Neuronal stem cell (in vitro differentiated cells): ENCODE measurements around the gene DLG2. TPM values are rescaled to one million over a fixed set of nuclear protein-coding genes. Genes with fewer than 3 reads are reported as not detected.

ENCODE experiments used
- DNase-seq: peaks from one replicate; pipeline ENCODE4 v3.0.0-alpha.2; 2013; ENCODE audit warnings: low spot score
- H2AFZ ChIP-seq: one replicate; pipeline ENCODE4 v1.6.1; 2013; ENCODE audit warnings: mild to moderate bottlenecking, low read length, inconsistent platforms
- H2AK5ac ChIP-seq: 2 replicates; pipeline ENCODE4 v1.6.1; 2013; ENCODE audit warnings: low read depth, mild to moderate bottlenecking, inconsistent platforms, low read length, moderate library complexity, mixed read lengths
- H2BK120ac ChIP-seq: 2 replicates; pipeline ENCODE4 v1.6.1; 2013; ENCODE audit warnings: low read depth, mild to moderate bottlenecking, inconsistent platforms, low read length, moderate library complexity, mixed read lengths
- H2BK12ac ChIP-seq: one replicate; pipeline ENCODE4 v1.6.1; 2013; ENCODE audit warnings: low read length, inconsistent platforms
- H2BK15ac ChIP-seq: 2 replicates; pipeline ENCODE4 v1.6.1; 2013; ENCODE audit warnings: mild to moderate bottlenecking, low read length, inconsistent platforms, mixed read lengths
- H2BK5ac ChIP-seq: one replicate; pipeline ENCODE4 v1.6.1; 2013; ENCODE audit warnings: inconsistent platforms, mild to moderate bottlenecking, low read length, moderate library complexity
- H3K14ac ChIP-seq: one replicate; pipeline ENCODE4 v1.6.1; 2013; ENCODE audit warnings: low read length, inconsistent platforms
- H3K18ac ChIP-seq: 2 replicates; pipeline ENCODE4 v1.6.1; 2013; ENCODE audit warnings: low read length, inconsistent platforms
- H3K23ac ChIP-seq: 2 replicates; pipeline ENCODE4 v1.6.1; 2013; ENCODE audit warnings: low read depth, mild to moderate bottlenecking, mixed read lengths, low read length, inconsistent platforms; ENCODE audit not compliant: poor library complexity
- H3K27ac ChIP-seq: replicated peaks from 3 replicates; pipeline ENCODE4 v1.5.1; 2013; ENCODE audit warnings: low read length, inconsistent platforms
- H3K27me3 ChIP-seq, 3 experiments: 2 replicates each; pipeline ENCODE4 v1.6.1; 2013; ENCODE audit warnings: low read length in 3 of 3, mild to moderate bottlenecking in 2 of 3, inconsistent platforms in 1 of 3, low read depth in 1 of 3, mixed read lengths in 1 of 3, moderate library complexity in 1 of 3; ENCODE audit not compliant: control insufficient read depth in 3 of 3, insufficient read depth in 3 of 3
- H3K36me3 ChIP-seq, 2 donors: replicated peaks in 1 of 2; 2 replicates each; pipeline ENCODE4 v1.6.1; 2013; ENCODE audit warnings: low read length in 2 of 2; ENCODE audit not compliant: control insufficient read depth in 2 of 2, insufficient read depth in 2 of 2
- H3K4ac ChIP-seq: 2 replicates; pipeline ENCODE4 v1.6.1; 2013; ENCODE audit warnings: inconsistent platforms, mild to moderate bottlenecking, low read length, moderate library complexity
- H3K4me1 ChIP-seq, 2 donors: 1 replicate in 1 of 2; 2 replicates in 1 of 2; pipeline ENCODE4 v1.6.1; 2013; ENCODE audit warnings: low read length in 2 of 2, low read depth in 1 of 2; ENCODE audit not compliant: control insufficient read depth in 2 of 2, insufficient read depth in 1 of 2
- H3K4me2 ChIP-seq: one replicate; pipeline ENCODE4 v1.6.1; 2013; ENCODE audit warnings: mild to moderate bottlenecking, low read length, inconsistent platforms; ENCODE audit not compliant: insufficient read depth, poor library complexity, severe bottlenecking
- H3K4me3 ChIP-seq, 2 donors: 2 replicates each; pipeline ENCODE4 v1.5.1; 2013; ENCODE audit warnings: low read length in 2 of 2, mild to moderate bottlenecking in 2 of 2, inconsistent platforms in 1 of 2, moderate library complexity in 1 of 2
- H3K79me1 ChIP-seq: one replicate; pipeline ENCODE4 v1.6.1; 2013; ENCODE audit warnings: low read depth, mild to moderate bottlenecking, inconsistent platforms, low read length, moderate library complexity
- H3K9ac ChIP-seq: one replicate; pipeline ENCODE4 v1.6.1; 2013; ENCODE audit warnings: mild to moderate bottlenecking, low read depth, low read length, inconsistent platforms; ENCODE audit not compliant: poor library complexity
- H3K9me3 ChIP-seq, 2 donors: replicated peaks in 1 of 2; 2 replicates each; pipeline versions ENCODE3 to v1.6.1; 2013; ENCODE audit warnings: low read length in 2 of 2, mild to moderate bottlenecking in 2 of 2, inconsistent platforms in 1 of 2, low read depth in 1 of 2, mixed read lengths in 1 of 2, moderate library complexity in 1 of 2; ENCODE audit not compliant: control insufficient read depth in 2 of 2, insufficient read depth in 1 of 2
- H4K8ac ChIP-seq: one replicate; pipeline ENCODE4 v1.6.1; 2013; ENCODE audit warnings: low read depth, mild to moderate bottlenecking, inconsistent platforms, low read length, moderate library complexity
- H4K91ac ChIP-seq: one replicate; pipeline ENCODE4 v1.6.1; 2013; ENCODE audit warnings: low read length, low read depth, mild to moderate bottlenecking, inconsistent platforms; ENCODE audit not compliant: poor library complexity
- WGBS, 2 donors: extraction: QIAGEN DNeasy Blood & Tissue Kit; methylation state at CpG; one replicate each; pipeline ENCODE4 v1.1.7; 2013; ENCODE audit warnings: missing lambda C conversion rate in 2 of 2, mixed read lengths in 1 of 2; ENCODE audit not compliant: insufficient read length in 2 of 2, insufficient replicate concordance in 1 of 2; ENCODE audit errors: extremely low coverage in 2 of 2; 5-methylcytosine and 5-hydroxymethylcytosine counted together
- small RNA-seq: library from polyadenylated mRNA; stranded (forward); fragments of <200 nt; extraction: miRNeasy Mini kit (QIAGEN cat#:217004); gene quantifications from one replicate; pipeline ENCODE3, GENCODE V24; 2013; ENCODE audit not compliant: insufficient read depth

The DLG2 gene

GRCh38 chr11:83409476-83409875 is 2217.7 kb downstream of the DLG2 start:
- WGBS, 2 donors: no CpG with 5 or more reads among the region's 1 CpG
- Histone ChIP-seq H3K9me3 (no peaks in the 10 kb centered on the region), H3K27me3 (peaks cover 0 to 2% (median 0%) of the 10 kb centered on the region in 3 experiments), H3K9ac (no peak overlapping the region), H3K36me3 (no peaks in the 10 kb centered on the region), H2BK120ac (no peak overlapping the region), H2BK12ac (no peak overlapping the region), H3K27ac (no peak overlapping the region), H3K4me1 (no peaks in the 10 kb centered on the region), H2BK15ac (no peak overlapping the region), H3K79me1 (no peaks in the 10 kb centered on the region), H3K23ac (no peak overlapping the region), H2BK5ac (no peak overlapping the region), H3K4me3 (no peak overlapping the region), H2AK5ac (no peak overlapping the region), H4K91ac (no peak overlapping the region), H3K4ac (no peak overlapping the region), H3K14ac (no peak overlapping the region), H4K8ac (no peak overlapping the region), H2AFZ (no peak overlapping the region), H3K18ac (no peak overlapping the region), H3K4me2 (no peak overlapping the region)
- no peak for DNase-seq

- Histone ChIP-seq H2AFZ (no peak overlapping the region), H4K8ac (no peak overlapping the region), H3K27ac (no peak overlapping the region), H3K18ac (no peak overlapping the region), H3K4me3 (no peak overlapping the region), H3K4me1 (peaks cover 0 to under 1% of the 10 kb centered on the region in 2 donors), H3K9ac (no peak overlapping the region), H3K4me2 (no peak overlapping the region), H4K91ac (no peak overlapping the region), H2BK5ac (no peak overlapping the region), H3K14ac (peak overlapping the region; percentile 63), H3K36me3 (no peaks in the 10 kb centered on the region), H2AK5ac (no peak overlapping the region), H3K27me3 (peaks cover 0 to 2% (median 0%) of the 10 kb centered on the region in 3 experiments), H3K23ac (no peak overlapping the region), H2BK120ac (no peak overlapping the region), H3K4ac (no peak overlapping the region), H3K9me3 (no peaks in the 10 kb centered on the region), H2BK12ac (no peak overlapping the region), H3K79me1 (no peaks in the 10 kb centered on the region), H2BK15ac (no peak overlapping the region)
- WGBS, 2 donors: no CpG with 5 or more reads among the region's 1 CpG
- no peak for DNase-seq
Measured at GRCh38 chr11:83408946-83409345, 2218.2 kb downstream of the DLG2 start.

Small RNA genes within 50 kb of the gene (small RNA-seq; reads per million reads assigned to genes)
- not detected for gene RF02112
- gene RF02113: not detected
- not detected for gene RNU6-1292P
